ENCODE data around the gene PDGFRB. TPM values are rescaled to one million over a fixed set of nuclear protein-coding genes. Genes with fewer than 3 reads are reported as not detected.
A peak's percentile ranks its signal among the peaks of the same experiment; 100 is the strongest.

PDGFRB gene
- total RNA-seq, 1 experiment from 2014 or later, result 0.63 TPM

GRCh38 chr5:150175536-150175935, 19.9 kb upstream of the PDGFRB start:
- Mint-ChIP-seq H3K4me3 (ENCODE audit: unreplicated experiment) (no peak overlapping the region), H3K9me3 (ENCODE audit: unreplicated experiment) (no peaks in the 10 kb centered on the region), H3K36me3 (ENCODE audit: insufficient read depth, unreplicated experiment) (no peaks in the 10 kb centered on the region), H3K27ac (ENCODE audit: low read depth, unreplicated experiment) (no peak overlapping the region), H3K27me3 (ENCODE audit: insufficient read depth, unreplicated experiment) (peaks cover 5% of the 10 kb centered on the region), H3K4me1 (ENCODE audit: insufficient read depth, unreplicated experiment) (peaks cover 4% of the 10 kb centered on the region)
- TF ChIP-seq CTCF (IDR thresholded peaks at IDR 0.05; ENCODE audit: unreplicated experiment), result peak; percentile 45
- no TSS peak for BruUV-seq (replicated peaks)
- ChIA-PET POLR2A (interaction anchor here (0.6 kb wide), 1 partner anchor 31 kb away, joined by 3 read pairs; no protein-coding TSS in a partner anchor), CTCF (interaction anchor here (0.6 to 5.8 kb wide), 18 partner anchors 12 to 1980 kb away, joined by 3 to 35 read pairs (median 4); no protein-coding TSS in a partner anchor)
- peak; percentile 65 for DNase-seq (ENCODE audit: unreplicated experiment)
- intact Hi-C loops (cut with micrococcal nuclease), result loop anchor here (1.0 kb wide), 1 partner anchor 45 kb away; no protein-coding TSS in a partner anchor

- H3K27me3 Mint-ChIP-seq (ENCODE audit: insufficient read depth, unreplicated experiment), result peaks cover 10% of the 10 kb centered on the region
- no TSS peak for BruUV-seq (replicated peaks)
- CTCF ChIA-PET, result interaction anchor here (0.7 to 5.8 kb wide), 14 partner anchors 12 to 323 kb away, joined by 3 to 35 read pairs (median 3); no protein-coding TSS in a partner anchor
- H3K9me3 Mint-ChIP-seq (ENCODE audit: unreplicated experiment), result no peaks in the 10 kb centered on the region
- DNase-seq (ENCODE audit: unreplicated experiment), result no peak
- no peak overlapping the region for H3K4me3 Mint-ChIP-seq (ENCODE audit: unreplicated experiment)
- no peak for TF ChIP-seq CTCF (IDR thresholded peaks at IDR 0.05; ENCODE audit: unreplicated experiment)
- no peak overlapping the region for H3K27ac Mint-ChIP-seq (ENCODE audit: low read depth, unreplicated experiment)
- POLR2A ChIA-PET, result no interaction called here
- intact Hi-C loops (cut with micrococcal nuclease), result loop anchor here (1.0 kb wide), 1 partner anchor 45 kb away; no protein-coding TSS in a partner anchor
- H3K36me3 Mint-ChIP-seq (ENCODE audit: insufficient read depth, unreplicated experiment), result no peaks in the 10 kb centered on the region
- H3K4me1 Mint-ChIP-seq (ENCODE audit: insufficient read depth, unreplicated experiment), result no peaks in the 10 kb centered on the region
These were observed 19.4 kb upstream of the PDGFRB start for GRCh38 chr5:150175076-150175475.

GRCh38 chr5:150174285-150174684, 18.6 kb upstream of the PDGFRB start:
- no peaks in the 10 kb centered on the region for H3K9me3 Mint-ChIP-seq (ENCODE audit: unreplicated experiment)
- intact Hi-C loops (cut with micrococcal nuclease), result no loop called here
- DNase-seq (ENCODE audit: unreplicated experiment), result no peak
- H3K4me1 Mint-ChIP-seq (ENCODE audit: insufficient read depth, unreplicated experiment), result no peaks in the 10 kb centered on the region
- BruUV-seq (replicated peaks), result no TSS peak
- H3K4me3 Mint-ChIP-seq (ENCODE audit: unreplicated experiment), result no peak overlapping the region
- no peak overlapping the region for H3K27ac Mint-ChIP-seq (ENCODE audit: low read depth, unreplicated experiment)
- POLR2A ChIA-PET, result interaction anchor here (0.6 to 0.7 kb wide), 2 partner anchors 10 to 174 kb away, joined by 3 to 5 read pairs; no protein-coding TSS in a partner anchor
- H3K36me3 Mint-ChIP-seq (ENCODE audit: insufficient read depth, unreplicated experiment), result no peaks in the 10 kb centered on the region
- CTCF ChIA-PET, result interaction anchor here (0.6 to 5.8 kb wide), 7 partner anchors 12 to 322 kb away, joined by 3 to 35 read pairs (median 4); no protein-coding TSS in a partner anchor
- H3K27me3 Mint-ChIP-seq (ENCODE audit: insufficient read depth, unreplicated experiment), result peaks cover 18% of the 10 kb centered on the region
- TF ChIP-seq CTCF (IDR thresholded peaks at IDR 0.05; ENCODE audit: unreplicated experiment), result no peak

- Mint-ChIP-seq H3K4me3 (ENCODE audit: unreplicated experiment) (no peak overlapping the region), H3K4me1 (ENCODE audit: insufficient read depth, unreplicated experiment) (no peaks in the 10 kb centered on the region), H3K27me3 (ENCODE audit: insufficient read depth, unreplicated experiment) (peaks cover 20% of the 10 kb centered on the region), H3K36me3 (ENCODE audit: insufficient read depth, unreplicated experiment) (no peaks in the 10 kb centered on the region), H3K9me3 (ENCODE audit: unreplicated experiment) (no peaks in the 10 kb centered on the region), H3K27ac (ENCODE audit: low read depth, unreplicated experiment) (no peak overlapping the region)
- TF ChIP-seq CTCF (IDR thresholded peaks at IDR 0.05; ENCODE audit: unreplicated experiment), result no peak
- DNase-seq (ENCODE audit: unreplicated experiment), result no peak
- intact Hi-C loops (cut with micrococcal nuclease), result no loop called here
- CTCF ChIA-PET, result interaction anchor here (0.6 to 5.8 kb wide), 5 partner anchors 10 to 206 kb away, joined by 3 to 35 read pairs (median 7); no protein-coding TSS in a partner anchor
- BruUV-seq (replicated peaks), result no TSS peak
- POLR2A ChIA-PET, result no interaction called here
These were observed 17.5 kb upstream of the PDGFRB start for GRCh38 chr5:150173161-150173560.

All from MCF 10A (cell line).